K562 (cell line): ENCODE data around the gene GATA2. TPM values are rescaled to one million over a fixed set of nuclear protein-coding genes. Genes with fewer than 3 reads are reported as not detected.

Experiments
- CHCHD3 ChIP-seq: fragments of 250-450 bp; sonication (Bioruptor Pico); IDR thresholded peaks from 2 replicates; pipeline ENCODE4 v2.1.2; 2022; ENCODE audit warnings: mild to moderate bottlenecking
- NEUROD1 ChIP-seq: fragments of 150-350 bp; IDR thresholded peaks from 2 replicates; pipeline ENCODE4 v1.6.1; 2014; ENCODE audit warnings: borderline replicate concordance, low read length, low read depth; ENCODE audit not compliant: partially characterized antibody
- NR3C1 ChIP-seq: sonication (generic); formaldehyde crosslinking; IDR thresholded peaks from 2 replicates; pipeline ENCODE4 v1.8.1; 2022; ENCODE audit warnings: missing genetic modification reagents
- NR4A1 ChIP-seq, 2 experiments: fragments of 250-450 bp in 1 of 2; fragments of 450-650 bp in 1 of 2; sonication (Bioruptor Pico) in 1 of 2; IDR thresholded peaks; 2 replicates each; pipeline versions ENCODE4 v1.4.0 to v1.6.1; 2016 to 2020; ENCODE audit warnings: mild to moderate bottlenecking in 2 of 2, missing compliant biosample characterization in 1 of 2, missing genetic modification characterization in 1 of 2, moderate library complexity in 1 of 2
- RBM17 ChIP-seq: fragments of 200-400 bp; formaldehyde crosslinking; IDR thresholded peaks from 2 replicates; pipeline ENCODE4 v1.6.1; 2017; ENCODE audit warnings: low read depth, mild to moderate bottlenecking, low read length, borderline replicate concordance
- TGIF2 ChIP-seq: sonication (generic); formaldehyde crosslinking; IDR thresholded peaks from 2 replicates; pipeline ENCODE4 v1.8.1; 2022; ENCODE audit warnings: mild to moderate bottlenecking, missing genetic modification reagents, moderate library complexity
- ZC3H11A ChIP-seq: IDR thresholded peaks from 2 replicates; pipeline ENCODE4 v1.6.1; 2012; ENCODE audit warnings: low read depth, low read length, improper control_type of control experiment
- ZNF124 ChIP-seq: sonication (generic); formaldehyde crosslinking; IDR thresholded peaks from 2 replicates; pipeline ENCODE4 v1.8.1; 2022; ENCODE audit warnings: missing genetic modification reagents
- ZNF212 ChIP-seq: fragments of 450-650 bp; formaldehyde crosslinking; IDR thresholded peaks from 2 replicates; pipeline ENCODE4 v1.4.0; 2020; ENCODE audit warnings: mild to moderate bottlenecking
- polyA plus RNA-seq, 8 experiments: library from polyadenylated mRNA; depleted of rRNA in 4 of 8; stranded (reverse) in 5 of 8; unstranded in 3 of 8; fragments of >200 nt; fragmentation: Nextera tagmentation in 2 of 8; fragmentation: Illumina TruSeq in 1 of 8; extraction: Ambion mirVana in 2 of 8; extraction: Trizol in 1 of 8; gene quantifications; 2 replicates each; pipeline versions ENCODE4 v1.2.1 to v1.2.3, GENCODE V29; 2011 to 2014; ENCODE audit warnings: inconsistent platforms in 1 of 8, missing spikeins in 1 of 8
- total RNA-seq, 7 experiments: library from RNA; depleted of rRNA in 6 of 7; stranded (reverse); fragments of >200 nt in 6 of 7; fragmentation: Illumina TruSeq in 2 of 7; extraction: Trizol in 2 of 7; gene quantifications; 2 replicates each; pipeline versions ENCODE4 v1.2.1 to v1.2.3, GENCODE V29; 2011 to 2021; ENCODE audit warnings: low replicate concordance in 1 of 7
- TF ChIP-seq, protein P1 (sequence below): fragments of 250-450 bp; sonication (Bioruptor Pico); IDR thresholded peaks from 2 replicates; pipeline ENCODE4 v1.9.0; 2021; ENCODE audit warnings: mild to moderate bottlenecking, inconsistent platforms
- TF ChIP-seq, protein P2 (sequence below), 2 experiments: fragments of 450-650 bp; formaldehyde crosslinking in 1 of 2; IDR thresholded peaks; 2 replicates each; pipeline versions ENCODE4 v1.4.0 to v1.6.1; 2014 to 2020; ENCODE audit warnings: mild to moderate bottlenecking in 2 of 2, borderline replicate concordance in 1 of 2, low read depth in 1 of 2
- TF ChIP-seq, protein P3 (sequence below), 3 experiments: fragments of 200-800 bp in 1 of 3; sonication (Bioruptor generic) in 1 of 3; sonication (generic) in 1 of 3; formaldehyde crosslinking in 1 of 3; IDR thresholded peaks; 2 replicates each; pipeline versions ENCODE4 v1.6.1 to v1.8.0; 2016 to 2022; ENCODE audit warnings: mild to moderate bottlenecking in 2 of 3, missing compliant biosample characterization in 2 of 3, missing genetic modification characterization in 2 of 3, missing genetic modification reagents in 1 of 3

GATA2 gene
- total and polyA plus RNA-seq, 9 of the 15 experiments (the other 6 are each of a cell fraction or from before 2014, with no cell fraction given): 8.5 to 218 (median 50.8) TPM

DNA sequence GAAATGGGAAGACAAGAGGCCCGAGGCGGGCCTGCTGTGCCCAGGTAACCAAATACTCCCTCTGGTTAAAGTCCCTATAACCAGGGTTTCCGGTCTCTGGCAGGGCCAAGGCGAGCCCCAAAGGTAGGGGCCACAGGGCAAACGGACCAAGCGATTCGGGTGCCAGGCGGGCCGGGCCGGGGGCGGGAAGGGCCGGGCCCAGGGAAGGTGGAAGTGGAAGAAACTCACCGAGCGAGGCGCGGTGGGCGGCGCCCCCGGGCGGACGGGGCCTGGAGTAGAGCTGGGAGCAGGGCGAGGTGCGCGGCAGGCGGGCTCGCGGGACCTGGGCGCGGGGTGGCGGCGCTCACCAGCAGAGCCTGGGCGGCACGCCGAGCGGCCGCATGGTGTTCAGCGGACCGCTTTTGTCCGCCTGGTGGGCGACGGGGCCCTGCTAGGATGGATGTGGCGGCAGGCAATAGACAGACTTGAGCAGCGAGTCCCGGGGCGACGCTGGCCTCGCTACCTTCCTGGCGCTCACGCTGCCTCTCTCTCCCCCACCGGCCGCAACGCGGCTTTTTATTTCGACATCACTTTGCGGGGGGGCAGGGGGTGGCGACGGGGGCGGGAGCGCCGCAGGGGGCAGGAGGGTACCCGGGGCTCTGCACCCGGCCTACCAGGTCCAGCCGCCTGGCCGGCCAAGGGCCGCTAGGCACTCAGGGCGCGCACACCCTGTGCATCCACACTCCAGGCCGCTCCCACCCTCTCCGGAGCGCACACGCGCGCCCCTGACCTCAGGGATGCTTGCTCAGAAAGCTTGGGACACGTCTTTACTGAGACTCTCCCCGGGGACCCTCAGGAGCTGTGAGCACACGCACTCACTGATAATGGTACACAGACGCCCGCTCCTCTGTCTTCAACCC, at the start of gene GATA2 (continued):
- TF ChIP-seq, protein P1, sequence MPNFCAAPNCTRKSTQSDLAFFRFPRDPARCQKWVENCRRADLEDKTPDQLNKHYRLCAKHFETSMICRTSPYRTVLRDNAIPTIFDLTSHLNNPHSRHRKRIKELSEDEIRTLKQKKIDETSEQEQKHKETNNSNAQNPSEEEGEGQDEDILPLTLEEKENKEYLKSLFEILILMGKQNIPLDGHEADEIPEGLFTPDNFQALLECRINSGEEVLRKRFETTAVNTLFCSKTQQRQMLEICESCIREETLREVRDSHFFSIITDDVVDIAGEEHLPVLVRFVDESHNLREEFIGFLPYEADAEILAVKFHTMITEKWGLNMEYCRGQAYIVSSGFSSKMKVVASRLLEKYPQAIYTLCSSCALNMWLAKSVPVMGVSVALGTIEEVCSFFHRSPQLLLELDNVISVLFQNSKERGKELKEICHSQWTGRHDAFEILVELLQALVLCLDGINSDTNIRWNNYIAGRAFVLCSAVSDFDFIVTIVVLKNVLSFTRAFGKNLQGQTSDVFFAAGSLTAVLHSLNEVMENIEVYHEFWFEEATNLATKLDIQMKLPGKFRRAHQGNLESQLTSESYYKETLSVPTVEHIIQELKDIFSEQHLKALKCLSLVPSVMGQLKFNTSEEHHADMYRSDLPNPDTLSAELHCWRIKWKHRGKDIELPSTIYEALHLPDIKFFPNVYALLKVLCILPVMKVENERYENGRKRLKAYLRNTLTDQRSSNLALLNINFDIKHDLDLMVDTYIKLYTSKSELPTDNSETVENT (CRISPR knock-in tag): 0 out of 2 replicates have a peak, but pooled peaks have one; percentile 23
- TF ChIP-seq NEUROD1 (no peak), ZNF212 (no peak), RBM17 (no peak), ZC3H11A (no peak), NR3C1 (CRISPR knock-in tag) (no peak), TGIF2 (CRISPR knock-in tag) (no peak), CHCHD3 (CRISPR knock-in tag) (no peak), NR4A1 (CRISPR knock-in tag; IDR thresholded peaks at IDR 0.05) (no peak), NR4A1 (tag; IDR thresholded peaks at IDR 0.05) (no peak), ZNF124 (CRISPR knock-in tag) (no peak)
- TF ChIP-seq, protein P2, sequence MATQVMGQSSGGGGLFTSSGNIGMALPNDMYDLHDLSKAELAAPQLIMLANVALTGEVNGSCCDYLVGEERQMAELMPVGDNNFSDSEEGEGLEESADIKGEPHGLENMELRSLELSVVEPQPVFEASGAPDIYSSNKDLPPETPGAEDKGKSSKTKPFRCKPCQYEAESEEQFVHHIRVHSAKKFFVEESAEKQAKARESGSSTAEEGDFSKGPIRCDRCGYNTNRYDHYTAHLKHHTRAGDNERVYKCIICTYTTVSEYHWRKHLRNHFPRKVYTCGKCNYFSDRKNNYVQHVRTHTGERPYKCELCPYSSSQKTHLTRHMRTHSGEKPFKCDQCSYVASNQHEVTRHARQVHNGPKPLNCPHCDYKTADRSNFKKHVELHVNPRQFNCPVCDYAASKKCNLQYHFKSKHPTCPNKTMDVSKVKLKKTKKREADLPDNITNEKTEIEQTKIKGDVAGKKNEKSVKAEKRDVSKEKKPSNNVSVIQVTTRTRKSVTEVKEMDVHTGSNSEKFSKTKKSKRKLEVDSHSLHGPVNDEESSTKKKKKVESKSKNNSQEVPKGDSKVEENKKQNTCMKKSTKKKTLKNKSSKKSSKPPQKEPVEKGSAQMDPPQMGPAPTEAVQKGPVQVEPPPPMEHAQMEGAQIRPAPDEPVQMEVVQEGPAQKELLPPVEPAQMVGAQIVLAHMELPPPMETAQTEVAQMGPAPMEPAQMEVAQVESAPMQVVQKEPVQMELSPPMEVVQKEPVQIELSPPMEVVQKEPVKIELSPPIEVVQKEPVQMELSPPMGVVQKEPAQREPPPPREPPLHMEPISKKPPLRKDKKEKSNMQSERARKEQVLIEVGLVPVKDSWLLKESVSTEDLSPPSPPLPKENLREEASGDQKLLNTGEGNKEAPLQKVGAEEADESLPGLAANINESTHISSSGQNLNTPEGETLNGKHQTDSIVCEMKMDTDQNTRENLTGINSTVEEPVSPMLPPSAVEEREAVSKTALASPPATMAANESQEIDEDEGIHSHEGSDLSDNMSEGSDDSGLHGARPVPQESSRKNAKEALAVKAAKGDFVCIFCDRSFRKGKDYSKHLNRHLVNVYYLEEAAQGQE (IDR thresholded peaks at IDR 0.05; ENCODE audit: borderline replicate concordance): no peak
- TF ChIP-seq, protein P2 (CRISPR knock-in tag; IDR thresholded peaks at IDR 0.05; ENCODE audit: low read depth): no peak
- TF ChIP-seq, protein P3, sequence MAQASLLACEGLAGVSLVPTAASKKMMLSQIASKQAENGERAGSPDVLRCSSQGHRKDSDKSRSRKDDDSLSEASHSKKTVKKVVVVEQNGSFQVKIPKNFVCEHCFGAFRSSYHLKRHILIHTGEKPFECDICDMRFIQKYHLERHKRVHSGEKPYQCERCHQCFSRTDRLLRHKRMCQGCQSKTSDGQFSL (CRISPR knock-in tag; IDR thresholded peaks at IDR 0.05): no peak
- TF ChIP-seq, protein P3 (tag; IDR thresholded peaks at IDR 0.05): no peak
